H1 (cell line): ENCODE data around the gene HS3ST1. TPM values are rescaled to one million over a fixed set of nuclear protein-coding genes. Genes with fewer than 3 reads are reported as not detected.

ENCODE experiments used
- CTCF ChIA-PET: fragments of 300-600 bp; sonication (Branson Sonifier 250); formaldehyde crosslinking; loops from one replicate; lab custom pipeline; 2021; ENCODE audit not compliant: partially characterized antibody; lab: Charles Lee
- POLR2A ChIA-PET: fragments of 300-600 bp; sonication (Branson Sonifier 250); formaldehyde crosslinking; loops from one replicate; lab custom pipeline; 2021; ENCODE audit warnings: inconsistent platforms; ENCODE audit not compliant: partially characterized antibody; lab: Charles Lee
- DNase-seq, 2 experiments: peaks; one replicate each; pipeline versions ENCODE4 v3.0.0 to v3.0.0-alpha.2; 2010 to 2022; ENCODE audit warnings: low spot score in 2 of 2, low read depth in 1 of 2, mixed read lengths in 1 of 2
- FAIRE-seq: peaks from 2 replicates; lab custom pipeline; 2011; peaks lifted over from hg19 to GRCh38; lab: Jason Lieb, UNC
- H2AFZ ChIP-seq: 2 replicates; pipeline ENCODE4 v1.8.1; 2012; ENCODE audit warnings: low read length, inconsistent platforms
- H2AK5ac ChIP-seq: 2 replicates; pipeline ENCODE4 v1.6.1; 2013; ENCODE audit warnings: low read depth, low read length
- H2BK120ac ChIP-seq: replicated peaks from 2 replicates; pipeline ENCODE3; 2013; ENCODE audit warnings: low read depth, low read length, inconsistent platforms
- H2BK12ac ChIP-seq: 2 replicates; pipeline ENCODE4 v1.6.1; 2013; ENCODE audit warnings: low read depth, low read length
- H2BK15ac ChIP-seq: 2 replicates; pipeline ENCODE4 v1.6.1; 2013; ENCODE audit warnings: low read length
- H2BK20ac ChIP-seq: 2 replicates; pipeline ENCODE4 v1.6.1; 2013; ENCODE audit warnings: low read length
- H2BK5ac ChIP-seq: 2 replicates; pipeline ENCODE4 v1.6.1; 2013; ENCODE audit warnings: low read depth, low read length
- H3K14ac ChIP-seq: 2 replicates; pipeline ENCODE4 v1.6.1; 2013; ENCODE audit warnings: inconsistent platforms; ENCODE audit not compliant: insufficient read length
- H3K18ac ChIP-seq: 2 replicates; pipeline ENCODE4 v1.6.1; 2013; ENCODE audit warnings: low read length; ENCODE audit errors: extremely low read depth
- H3K23ac ChIP-seq: 2 replicates; pipeline ENCODE4 v1.6.1; 2013; ENCODE audit warnings: inconsistent platforms; ENCODE audit not compliant: insufficient read length
- H3K23me2 ChIP-seq: 2 replicates; pipeline ENCODE4 v1.6.1; 2013; ENCODE audit warnings: low read depth, low read length
- H3K27ac ChIP-seq: 2 replicates; pipeline ENCODE4 v1.6.1; 2011; ENCODE audit warnings: low read depth, low read length, inconsistent platforms
- H3K27me3 ChIP-seq, 4 experiments: replicated peaks in 1 of 4; 1 replicate in 1 of 4; 2 replicates in 3 of 4; pipeline versions ENCODE4 v1.6.1 to v1.8.1; 2011 to 2013; ENCODE audit warnings: low read length in 3 of 4, mild to moderate bottlenecking in 3 of 4, inconsistent platforms in 2 of 4, mixed read lengths in 2 of 4, moderate library complexity in 1 of 4; ENCODE audit not compliant: control insufficient read depth in 3 of 4, insufficient read depth in 3 of 4; ENCODE audit errors: extremely low read depth in 1 of 4
- H3K36me3 ChIP-seq, 4 experiments: 2 replicates each; pipeline versions ENCODE4 v1.6.1 to v1.8.1; 2011 to 2013; ENCODE audit warnings: mild to moderate bottlenecking in 4 of 4, low read length in 3 of 4, moderate library complexity in 2 of 4, control low read depth in 1 of 4, inconsistent platforms in 1 of 4; ENCODE audit not compliant: insufficient read depth in 4 of 4, control insufficient read depth in 2 of 4
- H3K4ac ChIP-seq: replicated peaks from 2 replicates; pipeline ENCODE3; 2013; ENCODE audit warnings: low read length, low read depth, mixed read lengths, inconsistent platforms; ENCODE audit not compliant: insufficient read length
- H3K4me1 ChIP-seq, 4 experiments: replicated peaks in 1 of 4; 1 replicate in 1 of 4; 2 replicates in 3 of 4; pipeline versions ENCODE4 v1.6.1 to v1.8.1; 2011 to 2013; ENCODE audit warnings: low read length in 3 of 4, inconsistent platforms in 2 of 4, mixed read lengths in 1 of 4; ENCODE audit not compliant: insufficient read depth in 4 of 4, control insufficient read depth in 3 of 4
- H3K4me2 ChIP-seq, 2 experiments: 2 replicates each; pipeline versions ENCODE4 v1.6.1 to v1.8.1; 2011 to 2013; ENCODE audit warnings: low read depth in 2 of 2, low read length in 2 of 2, control low read depth in 1 of 2, inconsistent platforms in 1 of 2, mild to moderate bottlenecking in 1 of 2; ENCODE audit not compliant: insufficient read depth in 1 of 2
- H3K4me3 ChIP-seq, 4 experiments: fragments of 200-600, 300-600 bp in 1 of 4; sonication (generic), shearing (Covaris generic), sonication (Bioruptor Twin) in 1 of 4; 2 replicates each; pipeline versions ENCODE4 v1.5.1 to v1.8.1; 2011 to 2016; ENCODE audit warnings: low read length in 4 of 4, low read depth in 3 of 4, control low read depth in 2 of 4, inconsistent platforms in 2 of 4, mild to moderate bottlenecking in 2 of 4, mixed read lengths in 1 of 4, moderate library complexity in 1 of 4; ENCODE audit not compliant: insufficient read depth in 2 of 4; ENCODE audit errors: extremely low read depth in 1 of 4
- H3K56ac ChIP-seq: replicated peaks from 2 replicates; pipeline ENCODE3; 2013; ENCODE audit warnings: low read depth, mild to moderate bottlenecking, mixed read lengths, low read length, inconsistent platforms; ENCODE audit not compliant: insufficient read length
- H3K79me1 ChIP-seq: 2 replicates; pipeline ENCODE4 v1.6.1; 2013; ENCODE audit warnings: low read depth, low read length, control low read depth
- H3K79me2 ChIP-seq, 2 experiments: 2 replicates each; pipeline versions ENCODE4 v1.6.1 to v1.8.1; 2012 to 2013; ENCODE audit warnings: low read length in 2 of 2, mild to moderate bottlenecking in 2 of 2, inconsistent platforms in 1 of 2; ENCODE audit not compliant: insufficient read depth in 2 of 2, control insufficient read depth in 1 of 2
- H3K9ac ChIP-seq, 4 experiments: replicated peaks in 1 of 4; 1 replicate in 1 of 4; 2 replicates in 3 of 4; pipeline versions ENCODE4 v1.6.1 to v1.8.1; 2011 to 2013; ENCODE audit warnings: low read depth in 3 of 4, low read length in 3 of 4, control low read depth in 2 of 4, mild to moderate bottlenecking in 2 of 4, moderate library complexity in 2 of 4, inconsistent platforms in 1 of 4; ENCODE audit errors: extremely low read depth in 1 of 4
- H3K9me3 ChIP-seq, 2 experiments: 2 replicates each; pipeline versions ENCODE4 v1.6.1 to v1.8.1; 2012 to 2013; ENCODE audit warnings: mild to moderate bottlenecking in 2 of 2, moderate library complexity in 2 of 2, control low read depth in 1 of 2, inconsistent platforms in 1 of 2, low read depth in 1 of 2, low read length in 1 of 2, mixed read lengths in 1 of 2; ENCODE audit not compliant: insufficient read depth in 2 of 2
- H4K20me1 ChIP-seq, 2 experiments: replicated peaks in 1 of 2; 2 replicates each; pipeline versions ENCODE3 to v1.8.1; 2011 to 2013; ENCODE audit warnings: inconsistent platforms in 2 of 2, low read length in 2 of 2, mild to moderate bottlenecking in 1 of 2; ENCODE audit not compliant: insufficient read depth in 2 of 2, control insufficient read depth in 1 of 2
- H4K5ac ChIP-seq: 2 replicates; pipeline ENCODE4 v1.6.1; 2013; ENCODE audit warnings: low read length, low read depth, mixed read lengths, inconsistent platforms; ENCODE audit not compliant: insufficient read length
- H4K8ac ChIP-seq: 2 replicates; pipeline ENCODE4 v1.8.0; 2013; ENCODE audit warnings: mild to moderate bottlenecking, moderate library complexity, low read length, inconsistent platforms; ENCODE audit not compliant: insufficient read depth; ENCODE audit errors: extremely low read depth
- H4K91ac ChIP-seq: replicated peaks from 2 replicates; pipeline ENCODE3; 2013; ENCODE audit warnings: low read length, mixed read lengths, inconsistent platforms; ENCODE audit not compliant: insufficient read length
- BRCA1 ChIP-seq: IDR thresholded peaks from 2 replicates; pipeline ENCODE4 v1.6.1; 2012; ENCODE audit warnings: low read depth, low read length, improper control_type of control experiment
- PHF8 ChIP-seq: fragments of 200-600 bp; sonication (generic); conservative IDR thresholded peaks from 2 replicates; pipeline ENCODE4 v1.7.1; 2012; ENCODE audit warnings: low read depth, mild to moderate bottlenecking, inconsistent platforms, low read length, moderate library complexity
- WGBS, 2 experiments: shearing (Covaris generic) in 1 of 2; methylation state at CpG; one replicate each; pipeline versions ENCODE4 v1.1.6 to v1.1.7; 2013 to 2015; ENCODE audit warnings: low lambda C conversion rate in 2 of 2, mixed read lengths in 2 of 2, inconsistent platforms in 1 of 2, low coverage in 1 of 2, missing lambda C conversion rate in 1 of 2; ENCODE audit not compliant: insufficient replicate concordance in 2 of 2, insufficient coverage in 1 of 2, insufficient read length in 1 of 2; ENCODE audit errors: extremely low coverage in 1 of 2, missing lambda C conversion rate in 1 of 2; 5-methylcytosine and 5-hydroxymethylcytosine counted together
- polyA plus RNA-seq, 7 experiments: library from polyadenylated mRNA; depleted of rRNA in 3 of 7; stranded (reverse) in 5 of 7; unstranded in 2 of 7; fragments of >200 nt in 5 of 7; fragments of 200-250 nt in 2 of 7; gene quantifications; 1 replicate in 5 of 7; 2 replicates in 1 of 7; 4 replicates in 1 of 7; pipeline versions ENCODE4 v1.2.1 to v1.2.3, GENCODE V29; 2011 to 2013; ENCODE audit warnings: missing spikeins in 2 of 7, mixed read lengths in 2 of 7
- total RNA-seq: library from RNA; stranded (reverse); fragmentation: NEBNext Ultra II Directional; extraction: Animal tissue kit (Norgen Biotek cat#: 25700); gene quantifications from 2 replicates; pipeline ENCODE4 v1.2.1, GENCODE V29; 2021

The HS3ST1 gene
- total and polyA plus RNA-seq, 2 of the 8 experiments (the other 6 are each of a cell fraction or from before 2014, with no cell fraction given), result 0.50 to 1.5 TPM

DNA sequence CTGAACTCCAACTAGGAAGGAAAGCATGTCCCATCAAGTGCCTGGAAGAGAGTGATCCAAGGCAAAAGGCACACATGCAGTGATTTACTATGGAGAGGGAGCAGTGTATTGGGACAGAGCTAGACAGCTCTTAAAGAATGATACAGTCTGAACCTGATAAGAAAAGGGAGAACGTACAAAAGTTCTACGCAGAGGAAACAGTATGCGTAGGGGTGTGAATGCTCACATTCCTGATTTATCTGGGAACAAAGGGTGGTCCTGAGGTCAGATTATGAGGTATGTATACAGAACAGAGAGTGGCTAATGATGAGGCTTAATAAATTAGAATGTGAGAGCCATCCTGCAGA, 12.0 kb downstream of the HS3ST1 start:
- ChIA-PET CTCF (interaction anchor here (0.7 to 2.1 kb wide), 3 partner anchors 358 to 863 kb away, joined by 3 to 4 read pairs (median 4); no protein-coding TSS in a partner anchor), POLR2A (no interaction called here)

More for the DNA sequence above, 12.0 kb downstream of the HS3ST1 start:
- Histone ChIP-seq H3K36me3 (no peaks in the 10 kb centered on the region), H4K91ac (no peak overlapping the region), H2BK12ac (no peak overlapping the region), H3K4me3 (no peak overlapping the region), H4K8ac (no peak overlapping the region), H3K4me2 (no peak overlapping the region), H3K9ac (no peak overlapping the region), H3K14ac (no peak overlapping the region), H3K23ac (no peak overlapping the region), H3K79me2 (no peaks in the 10 kb centered on the region), H3K79me1 (no peaks in the 10 kb centered on the region), H3K27ac (no peak overlapping the region), H3K18ac (no peak overlapping the region), H3K23me2 (no peaks in the 10 kb centered on the region; the same call in 1 of the 2 replicates), H2BK120ac (no peak overlapping the region), H3K9me3 (no peaks in the 10 kb centered on the region), H2BK5ac (no peak overlapping the region), H3K27me3 (no peaks in the 10 kb centered on the region), H2AK5ac (no peak overlapping the region), H3K4ac (no peak overlapping the region), H4K5ac (no peak overlapping the region), H2AFZ (no peak overlapping the region), H3K4me1 (peaks cover 0 to 4% (median 0%) of the 10 kb centered on the region in 4 experiments; a peak in 2 of 7 replicates), H4K20me1 (no peaks in the 10 kb centered on the region), H2BK15ac (no peak overlapping the region), H2BK20ac (no peak overlapping the region), H3K56ac (no peak overlapping the region)
- no peak for TF ChIP-seq BRCA1
- no peak for TF ChIP-seq PHF8
- WGBS, 2 experiments, result 93% methylated on average over 3 of the region's 3 CpGs; no CpG with 5 or more reads in 1 of the 2 experiments
- no peak for FAIRE-seq
- DNase-seq, result no peak
